ENCODE measurements around the gene CNPY3. TPM values are rescaled to one million over a fixed set of nuclear protein-coding genes. Genes with fewer than 3 reads are reported as not detected.

CNPY3 gene
- total and polyA plus RNA-seq, 2 of the 13 experiments (the other 11 are each of a cell fraction or from before 2014, with no cell fraction given), result 42.3 to 60.2 TPM

- 0 out of 2 replicates have a peak, but pooled peaks have one; percentile 13 for TF ChIP-seq EEA1 (CRISPR knock-in tag; IDR thresholded peaks at IDR 0.05; ENCODE audit: borderline replicate concordance)
- TF ChIP-seq ZNF224 (CRISPR knock-in tag; IDR thresholded peaks at IDR 0.05), result no peak
- TF ChIP-seq ZNF367 (CRISPR knock-in tag; IDR thresholded peaks at IDR 0.05; ENCODE audit: borderline replicate concordance), result no peak; the same call in 1 of the 2 replicates
- TF ChIP-seq NR3C1 (CRISPR knock-in tag; IDR thresholded peaks at IDR 0.05), result no peak
- TF ChIP-seq DMTF1 (CRISPR knock-in tag; IDR thresholded peaks at IDR 0.05), result no peak
- TF ChIP-seq HNRNPK (IDR thresholded peaks at IDR 0.05; ENCODE audit: low read depth, low read length, poor library complexity, severe bottlenecking), result no peak
- TF ChIP-seq DNMT1 (CRISPR knock-in tag; IDR thresholded peaks at IDR 0.05), result no peak
- 0 out of 2 replicates have a peak, but pooled peaks have one; percentile 26 for TF ChIP-seq ZNF503 (CRISPR knock-in tag; IDR thresholded peaks at IDR 0.05)
- TF ChIP-seq TOE1 (CRISPR knock-in tag; IDR thresholded peaks at IDR 0.05), result no peak; the same call in 1 of the 2 replicates
- no peak for TF ChIP-seq ZNF75D (CRISPR knock-in tag; IDR thresholded peaks at IDR 0.05; ENCODE audit: borderline replicate concordance)
- peak; percentile 11; the same call in 1 of the 2 replicates for TF ChIP-seq NR2F2 (IDR thresholded peaks at IDR 0.05; ENCODE audit: borderline replicate concordance, low read depth)
- TF ChIP-seq ETV5 (CRISPR knock-in tag; IDR thresholded peaks at IDR 0.05; ENCODE audit: borderline replicate concordance), result no peak
- TF ChIP-seq GMEB2 (CRISPR knock-in tag; IDR thresholded peaks at IDR 0.05; ENCODE audit: low read depth), result no peak
- no peak for TF ChIP-seq TRIM22 (IDR thresholded peaks at IDR 0.05)
- TF ChIP-seq ZBTB20 (CRISPR knock-in tag; IDR thresholded peaks at IDR 0.05; ENCODE audit: borderline replicate concordance, low read depth), result 0 out of 2 replicates have a peak, but pooled peaks have one; percentile 50
- TF ChIP-seq ZBTB8A (CRISPR knock-in tag; IDR thresholded peaks at IDR 0.05; ENCODE audit: borderline replicate concordance, low read depth), result peak; percentile 36; the same call in 1 of the 2 replicates
- TF ChIP-seq ZNF740 (CRISPR knock-in tag; IDR thresholded peaks at IDR 0.05), result no peak
- 0 out of 2 replicates have a peak, but pooled peaks have one; percentile 9 for TF ChIP-seq RFXAP (CRISPR knock-in tag; IDR thresholded peaks at IDR 0.05; ENCODE audit: borderline replicate concordance)
- TF ChIP-seq NKX3-1 (CRISPR knock-in tag; IDR thresholded peaks at IDR 0.05), result peak; percentile 65; the same call in 1 of the 2 replicates
- TF ChIP-seq FOXA3 (CRISPR knock-in tag; IDR thresholded peaks at IDR 0.05), result no peak
- TF ChIP-seq ZNF615 (CRISPR knock-in tag; IDR thresholded peaks at IDR 0.05; ENCODE audit: borderline replicate concordance), result no peak
Measured at GRCh38 chr6:42978487-42978838, 49.2 kb downstream of the CNPY3 start (continued).
